Measurements from ENCODE around the gene PLET1. TPM values are rescaled to one million over a fixed set of nuclear protein-coding genes. Genes with fewer than 3 reads are reported as not detected.
A peak's percentile ranks its signal among the peaks of the same experiment; 100 is the strongest.

Gene PLET1
- total and polyA plus RNA-seq, 9 of the 15 experiments (the other 6 are each of a cell fraction or from before 2014, with no cell fraction given), result not detected

GRCh38 chr11:112255067-112255720, 5.5 kb downstream of the PLET1 start (continued):
- no peak for TF ChIP-seq DEAF1 (CRISPR knock-in tag; IDR thresholded peaks at IDR 0.05)
- no peak for TF ChIP-seq SREBF1 (IDR thresholded peaks at IDR 0.05; ENCODE audit: borderline replicate concordance, low read depth, low read length)
- no peak for TF ChIP-seq TAF1 (IDR thresholded peaks at IDR 0.05; ENCODE audit: control insufficient read depth, extremely low read depth, insufficient read depth, low read length, severe bottlenecking)
- no peak for TF ChIP-seq BCLAF1 (IDR thresholded peaks at IDR 0.05; ENCODE audit: borderline replicate concordance in 1 of 2, control insufficient read depth in 1 of 2, low read depth in 2 of 2, low read length in 1 of 2)
- TF ChIP-seq NRF1 (conservative IDR thresholded peaks at IDR 0.05 in 1 of 2, IDR thresholded peaks at IDR 0.05 in 1 of 2), result no peak
- 0 out of 2 replicates have a peak, but pooled peaks have one; percentile 27 for TF ChIP-seq SMARCE1 (IDR thresholded peaks at IDR 0.05)
- TF ChIP-seq POLR2AphosphoS2 (IDR thresholded peaks at IDR 0.05; ENCODE audit: low read length), result no peak
- TF ChIP-seq RBM14 (IDR thresholded peaks at IDR 0.05; ENCODE audit: borderline replicate concordance, insufficient read depth, low read depth, low read length), result no peak
- TF ChIP-seq CUX1 (CRISPR knock-in tag; IDR thresholded peaks at IDR 0.05), result no peak
